ENCODE measurements around the gene RIOK3.

- TF ChIP-seq CTCF (IDR thresholded peaks at IDR 0.05; ENCODE audit: insufficient read depth, low read length, poor library complexity, severe bottlenecking) (no peak), EZH2phosphoT487 (conservative IDR thresholded peaks at IDR 0.05; ENCODE audit: low read length) (no peak)
Measured at GRCh38 chr18:23405636-23406035, 47.5 kb upstream of the RIOK3 start.

Measured in SU-DHL-6 (cell line).